ENCODE data around the gene PCBD1.
A peak's percentile ranks its signal among the peaks of the same experiment; 100 is the strongest.

The PCBD1 gene

DNA sequence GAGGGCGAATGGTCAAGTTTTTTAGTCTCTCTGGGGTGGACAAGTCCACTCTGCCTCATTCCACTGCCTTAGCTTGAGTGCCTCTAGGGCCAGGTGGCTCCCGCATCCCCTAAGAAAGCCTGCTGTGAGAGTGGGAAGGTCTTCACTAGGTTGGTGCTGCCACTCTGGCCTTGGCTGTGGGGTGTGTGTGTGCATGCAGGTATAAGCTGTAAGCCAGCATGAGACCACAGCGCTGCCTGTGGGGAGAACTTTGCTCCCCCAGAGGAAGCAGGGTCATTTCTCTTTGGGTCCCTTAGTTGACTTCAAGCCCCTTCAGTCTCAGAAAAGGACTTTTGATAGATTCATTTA lies 25.5 kb upstream of the PCBD1 start:
- peaks cover 4% of the 10 kb centered on the region for H3K36me3 Mint-ChIP-seq (ENCODE audit: insufficient read depth)
- no peaks in the 10 kb centered on the region for H3K9me3 Mint-ChIP-seq
- H3K27me3 Mint-ChIP-seq = peaks cover 17 to 75% of the 10 kb centered on the region in 2 donors
- DNase-seq (no peak), ATAC-seq (replicated peaks) (no peak)
- no peaks in the 10 kb centered on the region for H3K4me1 Mint-ChIP-seq (ENCODE audit: low read depth in 2 of 2)
- H3K4me3 Mint-ChIP-seq = no peak overlapping the region
- H3K27ac Mint-ChIP-seq = no peak overlapping the region

DNA sequence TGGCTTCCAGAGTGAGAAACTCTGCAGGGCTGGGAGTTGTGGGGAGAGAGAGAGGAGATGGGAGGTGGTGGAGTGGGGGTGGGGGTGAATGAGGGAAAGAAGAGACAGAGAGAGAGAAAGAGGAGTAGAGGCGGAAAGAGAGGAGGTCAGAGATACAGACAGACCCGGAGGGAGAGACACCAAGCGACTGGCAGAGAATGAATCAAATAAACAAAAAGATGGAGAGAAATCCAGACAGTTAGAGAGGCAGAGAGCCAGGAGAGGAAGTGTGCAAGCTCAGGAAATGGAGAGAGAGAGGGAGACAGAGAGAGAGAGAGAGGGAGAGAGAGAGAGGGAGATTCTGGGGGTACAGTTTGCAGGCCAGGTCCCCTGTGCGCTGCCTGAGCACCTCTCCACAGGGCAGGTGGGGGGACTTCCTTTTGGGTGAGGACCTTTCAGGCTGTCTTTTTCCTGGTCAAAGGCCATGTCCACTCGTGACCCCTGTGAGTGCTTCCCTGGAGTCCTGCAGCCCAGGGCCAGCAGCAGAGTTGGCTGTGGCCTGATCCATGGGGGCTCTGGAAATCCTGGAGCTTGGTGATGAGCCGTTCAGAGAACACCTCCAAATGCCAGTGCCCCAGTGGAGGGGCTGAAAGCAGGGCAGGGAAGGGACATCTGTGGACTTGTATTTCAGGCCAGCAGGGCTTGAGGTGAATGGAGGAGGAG lies 25.0 kb upstream of the PCBD1 start:
- H3K27ac Mint-ChIP-seq = peak overlapping the region in 1 of 2 donors; percentile 33
- no peaks in the 10 kb centered on the region for H3K4me1 Mint-ChIP-seq (ENCODE audit: low read depth in 2 of 2)
- ATAC-seq (replicated peaks) = no peak
- H3K9me3 Mint-ChIP-seq = no peaks in the 10 kb centered on the region
- no peak overlapping the region for H3K4me3 Mint-ChIP-seq
- DNase-seq = no peak
- peaks cover 17 to 81% of the 10 kb centered on the region in 2 donors for H3K27me3 Mint-ChIP-seq
- H3K36me3 Mint-ChIP-seq (ENCODE audit: insufficient read depth) = peaks cover 4% of the 10 kb centered on the region

DNA sequence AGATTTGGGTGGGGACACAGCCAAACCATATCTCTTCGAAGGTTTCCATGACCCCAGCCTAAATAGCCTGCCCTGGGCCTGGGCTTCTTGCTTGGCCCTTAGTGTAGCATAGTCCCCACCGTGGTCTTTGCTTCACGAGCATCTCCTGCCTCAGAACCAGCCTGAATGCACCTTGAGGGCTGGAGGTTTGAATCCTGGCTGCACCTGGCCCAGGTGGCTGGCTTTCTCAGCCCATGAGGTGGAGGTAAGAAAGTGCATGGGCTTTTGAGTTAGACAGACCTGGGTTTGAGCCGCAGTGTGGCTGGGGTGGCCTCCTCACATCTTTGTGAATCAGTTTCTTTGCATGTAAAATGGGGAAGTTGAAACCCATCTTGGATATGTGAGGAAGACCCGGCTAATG lies 24.2 kb upstream of the PCBD1 start:
- Mint-ChIP-seq H3K4me3 (no peak overlapping the region), H3K36me3 (ENCODE audit: insufficient read depth) (peaks cover 4% of the 10 kb centered on the region), H3K27me3 (peaks cover 10 to 87% of the 10 kb centered on the region in 2 donors), H3K9me3 (no peaks in the 10 kb centered on the region), H3K4me1 (ENCODE audit: low read depth in 2 of 2) (no peaks in the 10 kb centered on the region), H3K27ac (peak overlapping the region in 1 of 2 donors; percentile 33)
- DNase-seq (no peak), ATAC-seq (replicated peaks) (no peak)

DNA sequence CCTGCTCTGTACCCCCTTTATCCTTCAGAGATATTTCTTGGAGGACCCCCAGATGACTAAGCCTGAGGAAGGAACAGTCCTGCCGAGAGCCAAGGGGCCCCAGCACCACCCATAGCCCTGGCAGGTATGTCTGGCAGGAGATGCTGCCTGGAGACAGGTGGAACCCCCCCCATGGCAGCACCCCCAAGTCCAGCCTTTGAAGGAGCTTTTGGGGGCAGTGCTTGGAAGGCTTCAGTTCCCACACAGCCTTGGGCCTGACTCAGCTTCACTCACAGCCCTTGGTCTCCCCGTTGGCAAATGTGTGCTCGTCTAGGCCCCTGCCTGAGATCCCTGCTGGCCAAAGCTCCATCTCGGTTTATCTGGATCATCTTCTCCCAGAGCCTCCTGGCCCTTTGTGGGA lies 23.0 kb upstream of the PCBD1 start:
- Mint-ChIP-seq H3K27ac (no peak overlapping the region), H3K36me3 (ENCODE audit: insufficient read depth) (peaks cover 4% of the 10 kb centered on the region), H3K9me3 (no peaks in the 10 kb centered on the region), H3K27me3 (peaks cover 10 to 87% of the 10 kb centered on the region in 2 donors), H3K4me1 (ENCODE audit: low read depth in 2 of 2) (no peaks in the 10 kb centered on the region), H3K4me3 (no peak overlapping the region)
- ATAC-seq (replicated peaks) (no peak), DNase-seq (no peak)

DNA sequence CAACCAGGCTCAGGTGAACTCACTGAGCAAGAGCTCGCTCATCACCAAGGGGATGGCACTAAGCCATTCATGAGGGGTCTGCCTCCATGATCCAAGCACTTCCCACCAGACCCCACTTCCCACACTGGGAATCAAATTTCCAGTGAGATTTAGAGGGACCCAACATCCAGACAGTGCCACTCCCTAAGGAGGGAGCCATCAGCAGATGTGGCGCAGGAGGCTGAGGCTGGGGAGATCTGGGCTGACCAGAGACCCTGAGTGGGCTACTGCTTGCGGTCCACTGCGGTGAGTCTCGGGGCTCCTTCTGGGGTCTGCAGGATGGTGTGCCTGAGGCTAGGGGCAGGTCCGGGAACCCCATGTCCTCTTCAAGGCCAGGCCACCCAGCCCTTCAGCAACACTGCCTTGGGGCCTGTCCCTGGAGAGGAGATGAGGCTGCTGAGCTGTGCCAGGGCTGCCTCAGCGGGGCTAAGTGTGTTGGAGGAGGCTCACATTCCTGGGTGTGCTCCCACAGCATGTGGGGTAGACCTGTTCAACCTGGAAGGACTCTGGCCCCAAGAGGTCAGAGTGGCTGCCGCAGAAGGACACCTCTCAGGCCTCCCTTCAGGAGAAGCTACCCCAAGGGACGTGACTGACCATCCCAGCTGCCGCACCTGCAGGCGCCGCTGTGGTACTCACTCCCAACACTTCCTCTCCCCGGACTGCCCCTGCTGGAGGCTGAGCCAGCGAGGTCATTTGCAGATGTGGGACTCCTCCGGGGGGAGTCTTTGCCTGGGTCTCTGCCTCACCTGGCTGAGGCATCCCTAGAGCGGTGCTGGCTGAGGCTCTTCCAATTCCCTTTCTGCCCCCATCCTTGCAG lies 22.3 kb upstream of the PCBD1 start:
- ATAC-seq (replicated peaks) = no peak
- no peaks in the 10 kb centered on the region for H3K4me1 Mint-ChIP-seq (ENCODE audit: low read depth in 2 of 2)
- no peak overlapping the region for H3K27ac Mint-ChIP-seq
- no peak for DNase-seq
- peaks cover 7% of the 10 kb centered on the region for H3K36me3 Mint-ChIP-seq (ENCODE audit: insufficient read depth)
- H3K9me3 Mint-ChIP-seq = no peaks in the 10 kb centered on the region
- H3K27me3 Mint-ChIP-seq = peaks cover 10 to 87% of the 10 kb centered on the region in 2 donors
- H3K4me3 Mint-ChIP-seq = no peak overlapping the region

DNA sequence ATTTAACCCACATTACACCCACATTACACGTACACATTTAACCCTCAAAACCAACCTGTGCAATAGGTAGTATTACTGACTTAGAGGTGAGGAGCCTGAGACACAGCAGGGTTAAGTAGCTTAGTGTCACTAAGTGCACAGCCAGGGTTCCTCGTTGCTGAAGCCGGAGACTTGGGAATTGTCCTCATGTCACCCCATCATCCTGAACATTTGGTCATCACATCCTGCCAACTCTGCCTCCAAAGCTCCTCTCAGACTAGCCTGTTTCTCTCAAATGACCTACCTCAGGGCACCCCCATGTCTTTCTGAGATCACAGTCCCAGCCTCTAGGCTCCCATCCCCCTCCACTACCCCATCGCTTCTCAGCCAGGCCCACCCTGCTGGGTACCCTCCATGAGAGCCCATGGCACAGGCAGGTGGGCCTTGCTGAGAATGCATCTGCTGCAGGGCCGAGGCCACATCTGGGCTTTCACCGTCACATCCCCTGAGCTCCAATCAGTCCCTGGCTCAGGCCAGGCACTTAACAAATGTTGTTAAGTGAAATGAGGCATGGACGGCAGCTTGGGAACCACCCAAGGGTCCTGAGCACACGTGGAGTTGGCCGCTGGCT lies 21.1 kb upstream of the PCBD1 start:
- no peaks in the 10 kb centered on the region for H3K9me3 Mint-ChIP-seq
- H3K27me3 Mint-ChIP-seq = peaks cover 4 to 87% of the 10 kb centered on the region in 2 donors
- ATAC-seq (replicated peaks) (no peak), DNase-seq (no peak)
- no peaks in the 10 kb centered on the region for H3K4me1 Mint-ChIP-seq (ENCODE audit: low read depth in 2 of 2)
- no peak overlapping the region for H3K4me3 Mint-ChIP-seq
- H3K36me3 Mint-ChIP-seq (ENCODE audit: insufficient read depth) = peaks cover 8% of the 10 kb centered on the region
- no peak overlapping the region for H3K27ac Mint-ChIP-seq

DNA sequence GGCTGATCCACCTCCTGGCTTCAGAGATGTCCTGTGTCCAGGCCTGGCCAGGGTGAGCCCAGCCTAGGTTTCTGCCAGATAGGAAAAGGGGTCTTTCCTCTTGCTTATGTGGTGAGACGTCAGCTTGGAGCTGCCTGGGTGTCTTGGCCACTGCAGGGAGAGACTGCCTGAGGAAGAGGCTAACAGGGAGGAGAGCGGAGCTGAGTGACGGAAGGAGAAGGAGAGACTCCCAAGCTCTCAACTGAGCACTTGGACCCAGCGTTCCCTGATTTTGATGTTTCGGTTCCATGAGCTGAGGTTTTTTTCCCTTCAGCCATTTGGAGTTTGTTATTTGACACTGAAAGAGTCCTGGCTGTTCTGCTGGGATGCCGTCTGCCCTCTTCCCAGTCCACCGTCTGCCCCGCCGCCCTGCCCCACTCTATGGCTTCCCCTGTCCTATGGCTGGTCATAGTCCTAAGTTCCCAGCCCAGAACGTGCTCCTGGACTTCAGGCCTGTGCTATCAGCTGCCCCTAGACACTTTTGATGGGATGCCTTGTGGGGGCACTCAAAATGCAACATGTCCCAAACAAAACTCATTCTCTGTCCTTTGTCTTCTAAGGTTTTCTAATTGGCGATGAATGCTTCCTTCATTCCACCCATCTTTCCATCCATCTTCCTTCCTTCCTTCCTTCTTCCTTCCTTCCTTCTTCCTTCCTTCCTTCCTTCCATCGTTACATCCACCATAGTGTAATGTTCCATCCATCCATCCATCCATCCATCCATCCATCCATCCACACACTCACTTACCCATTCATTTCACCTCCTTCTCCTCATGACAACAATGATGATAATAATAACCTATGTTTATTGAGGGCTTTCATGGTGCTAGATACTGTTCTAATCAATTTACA lies 20.3 kb upstream of the PCBD1 start:
- peaks cover 8% of the 10 kb centered on the region for H3K36me3 Mint-ChIP-seq (ENCODE audit: insufficient read depth)
- no peaks in the 10 kb centered on the region for H3K9me3 Mint-ChIP-seq
- DNase-seq (no peak), ATAC-seq (replicated peaks) (no peak)
- H3K4me3 Mint-ChIP-seq = no peak overlapping the region
- H3K4me1 Mint-ChIP-seq (ENCODE audit: low read depth in 2 of 2) = no peaks in the 10 kb centered on the region
- no peak overlapping the region for H3K27ac Mint-ChIP-seq
- peaks cover 0 to 82% of the 10 kb centered on the region in 2 donors for H3K27me3 Mint-ChIP-seq

DNA sequence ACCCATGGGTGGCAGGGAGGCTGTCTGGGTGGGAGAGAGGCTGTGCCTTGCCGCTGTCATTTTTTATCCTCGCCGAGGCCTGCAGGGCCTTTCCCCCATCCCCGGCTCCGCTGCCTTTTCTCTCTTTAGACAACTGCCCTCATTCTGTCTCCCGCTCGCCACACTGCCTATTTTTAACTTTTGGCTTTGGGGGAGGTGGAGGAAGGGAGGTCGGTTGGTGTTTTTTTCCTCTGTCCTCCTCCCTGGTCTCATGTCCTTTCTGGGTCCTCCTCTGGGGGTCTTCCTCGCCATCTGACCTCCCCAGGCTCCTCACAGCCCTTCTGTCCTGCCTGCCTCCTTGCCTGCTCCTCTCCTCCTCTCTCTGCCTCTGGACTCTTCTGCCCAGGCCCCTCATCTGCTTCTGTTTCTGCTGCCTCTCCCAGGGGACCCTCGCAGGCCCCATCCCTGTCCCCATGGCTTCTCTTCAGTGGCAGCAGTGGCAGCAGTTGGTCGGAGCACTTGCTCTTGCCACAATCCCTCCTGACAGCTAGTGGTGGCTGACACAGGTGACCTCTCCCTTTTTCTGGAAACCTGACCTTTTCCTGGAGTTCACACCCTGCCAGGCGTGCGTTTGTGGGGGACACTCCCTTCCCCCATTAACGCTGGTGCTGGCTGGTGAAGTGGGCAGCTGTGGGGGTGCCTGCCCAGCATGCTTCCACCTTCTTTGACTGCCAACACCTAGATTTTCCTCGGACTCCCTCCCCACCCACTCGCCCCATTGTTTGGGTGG lies 19.5 kb upstream of the PCBD1 start:
- Mint-ChIP-seq H3K4me1 (ENCODE audit: low read depth in 2 of 2) (no peaks in the 10 kb centered on the region), H3K9me3 (no peaks in the 10 kb centered on the region), H3K4me3 (no peak overlapping the region), H3K27ac (no peak overlapping the region), H3K36me3 (ENCODE audit: insufficient read depth) (peaks cover 8% of the 10 kb centered on the region), H3K27me3 (peaks cover 0 to 82% of the 10 kb centered on the region in 2 donors)
- no peak for DNase-seq
- no peak for ATAC-seq (replicated peaks)

DNA sequence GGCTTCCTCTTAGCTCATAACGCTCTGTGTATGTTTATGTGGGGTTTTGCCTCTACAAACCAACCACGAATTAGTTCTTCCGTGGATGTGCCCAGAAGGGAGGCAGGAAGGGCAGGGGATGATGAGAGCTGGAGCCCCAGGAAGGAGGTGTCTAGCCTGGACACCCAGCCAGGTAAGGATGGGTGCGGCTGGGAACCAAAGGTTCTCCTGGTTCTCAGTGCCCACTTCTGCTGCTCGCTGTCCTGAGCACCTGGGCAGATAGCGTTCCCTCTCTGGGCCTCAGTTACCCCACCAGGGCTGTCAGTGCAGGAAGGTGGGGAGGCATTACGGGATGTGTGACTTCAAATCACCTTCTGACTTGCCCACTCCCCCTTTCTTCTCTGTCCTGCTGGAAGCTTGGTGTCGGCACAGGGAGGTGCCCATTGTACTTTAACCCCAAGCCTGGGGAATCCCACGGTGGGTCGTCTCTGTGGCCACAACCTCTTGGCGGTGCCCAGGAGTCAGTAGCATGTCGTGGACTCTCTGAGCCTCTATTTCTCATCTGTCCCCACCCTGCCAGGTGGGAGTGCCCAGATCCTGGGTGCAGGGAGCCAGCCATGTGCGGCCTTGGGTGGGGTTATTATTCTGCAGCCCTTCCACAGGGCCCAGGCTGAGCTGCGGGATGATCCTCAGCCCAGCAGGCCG lies 18.7 kb upstream of the PCBD1 start:
- no peak overlapping the region for H3K27ac Mint-ChIP-seq
- no peak overlapping the region for H3K4me3 Mint-ChIP-seq
- no peaks in the 10 kb centered on the region for H3K9me3 Mint-ChIP-seq
- H3K36me3 Mint-ChIP-seq (ENCODE audit: insufficient read depth) = peaks cover 5% of the 10 kb centered on the region
- peaks cover 0 to 78% of the 10 kb centered on the region in 2 donors for H3K27me3 Mint-ChIP-seq
- DNase-seq (no peak), ATAC-seq (replicated peaks) (no peak)
- H3K4me1 Mint-ChIP-seq (ENCODE audit: low read depth in 2 of 2) = no peaks in the 10 kb centered on the region

DNA sequence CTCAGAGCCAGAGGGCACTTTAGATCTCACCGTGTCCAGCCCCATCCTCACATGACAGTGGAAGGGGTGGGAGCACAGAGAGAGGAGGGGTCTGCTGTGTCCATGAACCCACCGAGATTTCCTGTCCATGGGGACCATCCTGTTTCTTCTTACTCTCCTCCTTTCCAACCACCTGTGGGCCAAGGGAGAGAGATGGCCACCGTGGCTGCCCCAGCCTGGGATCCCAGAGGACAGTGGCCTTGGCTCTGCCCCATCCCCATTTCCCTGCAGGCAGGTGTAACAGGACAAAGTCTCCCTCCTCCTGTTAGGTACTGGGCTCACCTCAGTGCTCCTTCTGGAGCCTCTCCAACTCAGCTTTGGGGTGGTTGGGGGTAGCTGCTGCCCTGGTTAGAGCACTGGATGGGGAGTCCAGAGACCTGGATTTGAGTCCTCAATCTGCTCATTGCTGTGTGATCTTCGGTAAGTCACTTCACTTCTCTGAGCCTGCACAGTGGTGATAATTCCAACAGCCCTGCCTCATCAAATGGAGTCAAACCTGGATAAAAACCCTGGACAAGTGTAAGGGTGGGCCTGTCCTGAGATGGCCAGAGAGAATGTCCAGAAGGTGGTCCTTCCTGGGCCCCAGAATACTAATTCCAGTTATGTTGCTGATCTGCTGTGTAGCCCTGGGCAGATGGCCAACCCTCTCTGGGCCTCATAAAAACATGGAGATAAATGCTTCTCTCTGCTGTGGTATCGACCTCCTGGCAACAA lies 17.8 kb upstream of the PCBD1 start:
- Mint-ChIP-seq H3K4me1 (ENCODE audit: low read depth in 2 of 2) (no peaks in the 10 kb centered on the region), H3K27me3 (peaks cover 0 to 80% of the 10 kb centered on the region in 2 donors), H3K4me3 (no peak overlapping the region), H3K36me3 (ENCODE audit: insufficient read depth) (peaks cover 7% of the 10 kb centered on the region), H3K27ac (no peak overlapping the region), H3K9me3 (no peaks in the 10 kb centered on the region)
- ATAC-seq (replicated peaks) (no peak), DNase-seq (no peak)

DNA sequence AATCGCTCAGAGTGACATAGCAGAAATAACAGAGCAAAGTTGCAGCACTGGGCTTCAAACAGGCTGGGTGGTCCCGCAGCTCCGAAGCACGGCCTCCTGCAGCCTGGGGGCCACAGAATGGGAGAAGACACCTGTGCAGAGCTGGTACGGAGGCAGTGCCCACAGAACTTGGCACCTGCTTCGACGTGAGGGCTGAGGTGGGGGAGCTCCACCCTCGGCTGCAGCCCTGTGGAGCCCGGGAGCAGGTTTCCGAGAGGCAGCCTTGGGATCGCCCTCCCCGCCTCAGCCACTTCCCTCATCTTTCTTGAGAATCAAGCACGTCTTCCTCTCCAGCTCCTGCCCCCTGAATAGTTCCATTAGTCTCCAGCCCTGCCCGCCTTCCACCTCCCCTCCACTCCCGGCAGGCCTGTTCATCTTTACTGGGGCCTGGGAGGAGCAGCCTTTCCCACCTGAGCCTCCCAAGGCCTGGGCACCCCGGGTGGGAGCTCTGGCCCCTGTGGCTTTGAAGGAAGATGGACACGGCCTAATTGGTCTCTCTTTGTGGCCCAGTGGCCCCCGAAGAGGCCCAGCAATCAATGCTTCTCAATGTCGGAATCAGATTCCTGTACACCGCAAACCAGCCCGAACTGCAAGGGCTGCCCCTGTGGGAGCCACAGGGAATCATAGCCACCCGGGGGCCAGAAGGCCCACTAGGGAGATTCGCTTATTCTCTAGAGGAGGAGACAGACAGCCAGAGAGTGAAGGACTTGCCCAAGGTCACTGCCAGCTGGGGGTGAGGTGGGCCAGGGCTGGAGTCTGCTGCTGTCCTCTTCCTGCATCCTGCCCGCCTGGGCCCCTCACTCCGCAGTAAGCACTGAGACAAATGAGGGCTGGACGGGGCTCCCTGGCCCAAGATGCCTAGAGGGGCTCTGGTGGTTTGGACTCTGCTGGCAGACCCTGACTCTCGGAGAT lies 17.0 kb upstream of the PCBD1 start:
- peaks cover 0 to 87% of the 10 kb centered on the region in 2 donors for H3K27me3 Mint-ChIP-seq
- no peak overlapping the region for H3K27ac Mint-ChIP-seq
- no peaks in the 10 kb centered on the region for H3K4me1 Mint-ChIP-seq (ENCODE audit: low read depth in 2 of 2)
- peaks cover 7% of the 10 kb centered on the region for H3K36me3 Mint-ChIP-seq (ENCODE audit: insufficient read depth)
- H3K9me3 Mint-ChIP-seq = no peaks in the 10 kb centered on the region
- no peak overlapping the region for H3K4me3 Mint-ChIP-seq
- DNase-seq = no peak
- ATAC-seq (replicated peaks) = no peak
